HG03354 (cell line): ENCODE data around the gene ZNF79.
"Not testable (repeated sequence)": the region's sequence is repeated elsewhere in the genome, so short reads cannot be mapped to it uniquely, and the experiment has no call there.

Experiments used
- ATAC-seq: cut with Tn5 transposase; IDR thresholded peaks from one replicate; pipeline ENCODE4 v1.9.1; 2021; ENCODE audit warnings: mild to moderate bottlenecking; ENCODE audit not compliant: unreplicated experiment, poor library complexity, severe bottlenecking

ZNF79 gene

GRCh38 chr9:127451608-127451857, 27.4 kb downstream of the ZNF79 start:
- peak; percentile 16 for ATAC-seq

GRCh38 chr9:127451858-127452656, 27.9 kb downstream of the ZNF79 start:
- peak; percentile 8 for ATAC-seq

- ATAC-seq = no peak
Observed at GRCh38 chr9:127452691-127453090, 28.5 kb downstream of the ZNF79 start.

- ATAC-seq = no peak
Observed at GRCh38 chr9:127455324-127455992, 31.3 kb downstream of the ZNF79 start.

GRCh38 chr9:127457191-127457878, 33.2 kb downstream of the ZNF79 start:
- ATAC-seq = no peak

GRCh38 chr9:127458921-127459320, 34.7 kb downstream of the ZNF79 start:
- ATAC-seq = no peak

GRCh38 chr9:127463382-127463781, 39.2 kb downstream of the ZNF79 start:
- no peak for ATAC-seq

GRCh38 chr9:127463911-127464310, 39.7 kb downstream of the ZNF79 start:
- ATAC-seq = no peak

GRCh38 chr9:127466407-127466917, 42.3 kb downstream of the ZNF79 start:
- ATAC-seq = not testable (repeated sequence)

- no peak for ATAC-seq
Observed at GRCh38 chr9:127467621-127468020, 43.4 kb downstream of the ZNF79 start.

GRCh38 chr9:127470662-127471061, 46.5 kb downstream of the ZNF79 start:
- no peak for ATAC-seq

- no peak for ATAC-seq
Observed at GRCh38 chr9:127473501-127473900, 49.3 kb downstream of the ZNF79 start.

- ATAC-seq = no peak
Observed at GRCh38 chr9:127473932-127474331, 49.8 kb downstream of the ZNF79 start.

- no peak for ATAC-seq
Observed at GRCh38 chr9:127474592-127474991, 50.4 kb downstream of the ZNF79 start.

GRCh38 chr9:127479507-127480081, 55.4 kb downstream of the ZNF79 start:
- ATAC-seq = no peak

- ATAC-seq = no peak
Observed at GRCh38 chr9:127482662-127483061, 58.5 kb downstream of the ZNF79 start.

- ATAC-seq = no peak
Observed at GRCh38 chr9:127485995-127486394, 61.8 kb downstream of the ZNF79 start.

- ATAC-seq = no peak
Observed at GRCh38 chr9:127488946-127489345, 64.8 kb downstream of the ZNF79 start.

- ATAC-seq = no peak
Observed at GRCh38 chr9:127489471-127490115, 65.4 kb downstream of the ZNF79 start.
